Mucosa of descending colon (tissue), 3 donors: ENCODE results near the gene SCMH1. TPM values are rescaled to one million over a fixed set of nuclear protein-coding genes. Genes with fewer than 3 reads are reported as not detected.
"Not testable (repeated sequence)": the region's sequence is repeated elsewhere in the genome, so short reads cannot be mapped to it uniquely, and the experiment has no call there.

Experiments used
- ATAC-seq: fragments of 200-7000 bp; cut with Tn5 transposase; one replicate; pipeline ENCODE4 v1.9.1; 2020; ENCODE audit warnings: mild to moderate bottlenecking, moderate library complexity
- DNase-seq, 3 donors: peaks; one replicate each; pipeline ENCODE4 v3.0.0-alpha.2; 2020
- H3K36me3 ChIP-seq: fragments of 200-600 bp; one replicate; pipeline ENCODE4 v1.8.0; 2021; ENCODE audit warnings: low read depth, mild to moderate bottlenecking
- H3K4me1 ChIP-seq: fragments of 200-600 bp; one replicate; pipeline ENCODE4 v1.8.0; 2021; ENCODE audit warnings: low read depth, mild to moderate bottlenecking
- H3K4me3 ChIP-seq: fragments of 200-600 bp; one replicate; pipeline ENCODE4 v1.8.0; 2021; ENCODE audit warnings: mild to moderate bottlenecking
- H3K9me3 ChIP-seq: fragments of 200-600 bp; one replicate; pipeline ENCODE4 v1.8.0; 2021; ENCODE audit warnings: mild to moderate bottlenecking
- CTCF ChIP-seq: fragments of 200-600 bp; IDR thresholded peaks from one replicate; pipeline ENCODE4 v1.8.0; 2022; ENCODE audit warnings: antibody characterized with exemption, mild to moderate bottlenecking
- intact Hi-C, 2 donors: fragments of 100-400 bp; cut with DNase I in 1 of 2; cut with micrococcal nuclease in 1 of 2; formaldehyde crosslinking; loops; one replicate each; pipeline versions ENCODE4 v1.11.0 to v1.11.1; 2022; cut with DNase I, micrococcal nuclease
- total RNA-seq, 3 donors: library from RNA; stranded (reverse); fragmentation: NEBNext Ultra II Directional in 2 of 3; extraction: Animal tissue kit (Norgen Biotek cat#: 25700) in 2 of 3; gene quantifications; one replicate each; pipeline versions ENCODE4 v1.2.1 to v1.2.4, GENCODE V29; 2021 to 2023
- donor health status: DM: no; HTN: no; CAD: no; lungs with moderate emphysema.
- donor health status: DM: no; HTN: no; CAD: no.
- donor health status: DM: no; HTN: yes; CAD: no.

SCMH1 gene
- total RNA-seq, 3 donors from 2014 or later, result 25.1 to 66.9 (median 35.6) TPM

DNA sequence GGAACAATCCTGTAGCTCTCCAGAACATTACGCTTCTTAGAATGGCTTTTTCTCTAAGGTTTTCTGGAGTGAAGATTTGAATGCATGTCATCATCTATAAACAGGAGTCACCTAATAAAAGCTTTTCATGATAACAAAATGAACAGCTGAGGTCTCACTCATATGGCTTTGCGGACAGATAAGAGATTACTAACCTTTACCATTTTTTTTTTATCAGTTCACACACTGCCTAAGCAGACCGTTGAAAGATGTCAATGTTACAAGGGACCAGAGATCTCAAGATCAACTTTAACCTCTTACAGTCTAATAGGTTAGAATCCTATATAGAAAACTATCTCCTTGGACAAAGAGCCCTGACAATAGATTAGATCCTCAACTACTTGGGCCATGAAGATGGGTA lies 41.4 kb downstream of the SCMH1 start:
- no peaks in the 10 kb centered on the region for H3K9me3 ChIP-seq
- intact Hi-C loops, result no loop called here
- no peak for TF ChIP-seq CTCF
- DNase-seq (no peak), ATAC-seq (no peak)
- H3K36me3 ChIP-seq, result no peaks in the 10 kb centered on the region
- no peaks in the 10 kb centered on the region for H3K4me1 ChIP-seq
- H3K4me3 ChIP-seq, result no peak overlapping the region

DNA sequence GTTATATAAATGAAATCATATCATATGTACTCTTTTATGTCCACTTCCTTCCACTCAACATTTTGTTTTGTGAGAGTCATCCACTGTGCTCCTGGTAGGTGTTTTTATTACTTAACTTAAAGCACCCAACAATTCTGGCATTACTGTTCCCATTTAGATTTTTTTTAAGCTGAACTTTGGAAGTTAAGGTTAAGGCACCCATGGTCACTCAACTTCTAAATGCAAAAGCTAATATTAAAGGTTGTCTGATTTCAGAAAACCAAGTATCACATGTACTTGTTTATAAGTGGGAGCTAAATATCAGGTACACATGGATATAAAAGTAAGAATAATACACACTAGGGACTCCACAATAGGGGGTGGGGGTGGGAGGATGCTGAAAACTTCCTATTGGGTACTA lies 42.7 kb downstream of the SCMH1 start:
- DNase-seq (no peak), ATAC-seq (no peak)
- Histone ChIP-seq H3K9me3 (no peaks in the 10 kb centered on the region), H3K4me1 (no peaks in the 10 kb centered on the region), H3K36me3 (no peaks in the 10 kb centered on the region), H3K4me3 (no peak overlapping the region)
- intact Hi-C loops, result no loop called here
- no peak for TF ChIP-seq CTCF

DNA sequence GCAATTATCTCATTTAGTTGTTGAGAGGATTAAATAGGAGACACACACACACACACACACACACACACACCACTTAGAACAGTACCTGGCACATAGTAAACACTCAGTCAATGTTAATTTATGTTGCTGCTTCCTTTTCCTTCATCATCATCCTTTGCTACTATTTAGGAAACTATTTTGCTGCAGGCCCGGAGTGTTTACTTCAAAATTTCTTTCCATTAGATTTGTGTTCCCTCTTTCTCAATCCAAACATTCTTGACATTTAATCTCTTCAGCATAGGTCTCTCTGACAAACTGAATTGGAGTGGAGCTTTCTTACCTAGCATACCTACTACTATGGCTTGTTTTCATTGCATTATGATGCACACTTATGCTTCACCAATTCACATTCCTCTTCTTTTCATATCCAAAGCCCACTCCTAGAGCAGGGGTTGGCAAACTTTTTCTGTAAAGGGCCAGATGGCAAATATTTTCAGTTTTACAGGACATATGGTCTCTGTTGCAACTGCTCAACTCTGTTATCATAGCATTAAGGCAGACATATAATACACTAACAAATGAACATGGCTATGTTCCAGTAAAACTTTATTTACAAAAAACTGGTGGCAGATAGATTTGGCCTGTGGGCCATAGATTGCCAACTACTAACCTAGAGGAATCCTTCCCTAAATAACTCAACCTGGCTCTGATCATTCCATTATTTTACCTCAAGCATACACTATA lies 49.5 kb downstream of the SCMH1 start:
- H3K9me3 ChIP-seq, result no peaks in the 10 kb centered on the region
- DNase-seq (no peak), ATAC-seq (no peak)
- H3K4me3 ChIP-seq, result no peak overlapping the region
- no peak for TF ChIP-seq CTCF
- H3K36me3 ChIP-seq, result no peaks in the 10 kb centered on the region
- intact Hi-C loops, result no loop called here
- H3K4me1 ChIP-seq, result no peaks in the 10 kb centered on the region

- no peaks in the 10 kb centered on the region for H3K36me3 ChIP-seq
- no peak for TF ChIP-seq CTCF
- no peak overlapping the region for H3K4me3 ChIP-seq
- DNase-seq (no peak), ATAC-seq (no peak)
- intact Hi-C loops, result no loop called here
- H3K4me1 ChIP-seq, result no peaks in the 10 kb centered on the region
- H3K9me3 ChIP-seq, result no peaks in the 10 kb centered on the region
These were observed 57.7 kb downstream of the SCMH1 start for GRCh38 chr1:41184446-41184845.

DNA sequence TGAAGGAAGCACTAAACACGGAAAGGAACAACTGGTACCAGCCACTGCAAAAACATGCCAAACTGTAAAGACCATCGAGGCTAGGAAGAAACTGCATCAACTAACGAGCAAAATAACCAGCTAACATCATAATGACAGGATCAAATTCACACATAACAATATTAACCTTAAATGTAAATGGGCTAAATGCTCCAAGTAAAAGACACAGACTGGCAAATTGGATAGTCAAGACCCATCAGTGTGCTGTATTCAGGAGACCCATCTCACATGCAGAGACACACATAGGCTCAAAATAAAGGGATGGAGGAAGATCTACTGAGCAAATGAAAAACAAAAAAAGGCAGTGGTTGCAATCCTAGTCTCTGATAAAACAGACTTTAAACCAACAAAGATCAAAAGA lies 63.9 kb downstream of the SCMH1 start:
- H3K4me1 ChIP-seq, H3K36me3 ChIP-seq, H3K4me3 ChIP-seq, H3K9me3 ChIP-seq, intact Hi-C loops, DNase-seq, ATAC-seq: not testable (repeated sequence)

- Histone ChIP-seq H3K4me1 (no peaks in the 10 kb centered on the region), H3K9me3 (peaks cover 8% of the 10 kb centered on the region), H3K36me3 (no peaks in the 10 kb centered on the region), H3K4me3 (no peak overlapping the region)
- intact Hi-C loops, result no loop called here
- ATAC-seq (no peak), DNase-seq (no peak)
- TF ChIP-seq CTCF, result no peak
These were observed 66.6 kb downstream of the SCMH1 start for GRCh38 chr1:41175546-41175945.
